ENCODE data around the gene DGKB.

Gene DGKB

GRCh38 chr7:14115701-14116100 lies 786.9 kb downstream of the DGKB start:
- DNase-seq (ENCODE audit: low read depth): no peak

- no peak for DNase-seq (ENCODE audit: low read depth)
Observed at GRCh38 chr7:14104861-14105260, 797.7 kb downstream of the DGKB start.

GRCh38 chr7:14096159-14096558 lies 806.4 kb downstream of the DGKB start:
- no peak for DNase-seq (ENCODE audit: low read depth)

GRCh38 chr7:14095233-14095950 lies 807.2 kb downstream of the DGKB start:
- no peak for DNase-seq (ENCODE audit: low read depth)
